GM23338 (cell line): Measurements from ENCODE around the gene WNK2. TPM values are rescaled to one million over a fixed set of nuclear protein-coding genes. Genes with fewer than 3 reads are reported as not detected.

Experiments used
- ATAC-seq: fragments of 200-7000 bp; cut with Tn5 transposase; 3 replicates; pipeline ENCODE4 v1.9.1; 2020
- DNase-seq: peaks from one replicate; pipeline ENCODE4 v3.0.0-alpha.2; 2015; ENCODE audit warnings: low spot score
- H2AFZ ChIP-seq: fragments of 200-600 bp; sonication (generic); 2 replicates; pipeline ENCODE4 v1.8.0; 2016; ENCODE audit warnings: antibody characterized with exemption, mild to moderate bottlenecking, moderate library complexity
- H3F3A ChIP-seq: fragments of 200-600 bp; sonication (generic); replicated peaks from 2 replicates; pipeline ENCODE4 v1.8.0; 2017; ENCODE audit warnings: antibody characterized with exemption, mixed run types, low read depth
- H3K27ac ChIP-seq: fragments of 200-600 bp; sonication (generic); 2 replicates; pipeline ENCODE4 v1.6.1; 2016; ENCODE audit warnings: low read depth
- H3K27me3 ChIP-seq: fragments of 200-600 bp; sonication (generic); 2 replicates; pipeline ENCODE4 v1.8.0; 2016; ENCODE audit warnings: mild to moderate bottlenecking, mixed run types, moderate library complexity; ENCODE audit not compliant: insufficient read depth
- H3K36me3 ChIP-seq: fragments of 200-600 bp; sonication (generic); 2 replicates; pipeline ENCODE4 v1.8.0; 2016; ENCODE audit warnings: mild to moderate bottlenecking; ENCODE audit not compliant: insufficient read depth
- H3K4me1 ChIP-seq: fragments of 200-600 bp; sonication (generic); 2 replicates; pipeline ENCODE4 v1.8.0; 2016; ENCODE audit warnings: mild to moderate bottlenecking, moderate library complexity; ENCODE audit not compliant: insufficient read depth
- H3K4me2 ChIP-seq: fragments of 200-600 bp; sonication (generic); 2 replicates; pipeline ENCODE4 v1.7.1; 2017; ENCODE audit warnings: mixed run types
- H3K4me3 ChIP-seq: fragments of 200-600 bp; sonication (generic); 2 replicates; pipeline ENCODE4 v1.6.1; 2016; ENCODE audit warnings: mixed run types
- H3K79me2 ChIP-seq: fragments of 200-600 bp; sonication (generic); replicated peaks from 2 replicates; pipeline ENCODE4 v1.8.0; 2017; ENCODE audit warnings: mild to moderate bottlenecking; ENCODE audit not compliant: insufficient read depth
- H3K9me2 ChIP-seq: fragments of 200-600 bp; sonication (generic); 2 replicates; pipeline ENCODE4 v1.8.0; 2017; ENCODE audit not compliant: insufficient read depth
- H4K20me1 ChIP-seq: fragments of 200-600 bp; sonication (generic); replicated peaks from 2 replicates; pipeline ENCODE4 v1.8.0; 2017; ENCODE audit warnings: mild to moderate bottlenecking; ENCODE audit not compliant: insufficient read depth
- H3K27ac Mint-ChIP-seq: 2 replicates; pipeline ENCODE4 v1.8.0; 2020; ENCODE audit warnings: inconsistent platforms, mild to moderate bottlenecking, moderate library complexity, mixed read lengths
- H3K27me3 Mint-ChIP-seq: 3 replicates; pipeline ENCODE4 v1.8.0; 2022; ENCODE audit warnings: low read depth, mild to moderate bottlenecking, moderate library complexity, mixed read lengths, inconsistent platforms; ENCODE audit not compliant: insufficient read depth, poor library complexity
- H3K36me3 Mint-ChIP-seq: 3 replicates; pipeline ENCODE4 v1.8.0; 2021; ENCODE audit warnings: low read depth, mild to moderate bottlenecking, inconsistent platforms, moderate library complexity, mixed read lengths
- H3K4me1 Mint-ChIP-seq: 3 replicates; pipeline ENCODE4 v1.8.0; 2020; ENCODE audit warnings: mild to moderate bottlenecking, inconsistent platforms, mixed read lengths
- H3K4me3 Mint-ChIP-seq: 3 replicates; pipeline ENCODE4 v1.8.0; 2021; ENCODE audit warnings: moderate library complexity, mild to moderate bottlenecking, inconsistent platforms, mixed read lengths
- H3K9me3 Mint-ChIP-seq: 3 replicates; pipeline ENCODE4 v1.8.0; 2020; ENCODE audit warnings: moderate library complexity, mild to moderate bottlenecking, inconsistent platforms, mixed read lengths
- EZH2 ChIP-seq: fragments of 200-600 bp; sonication (generic); IDR thresholded peaks from one replicate; pipeline ENCODE4 v1.8.0; 2017; ENCODE audit warnings: antibody characterized with exemption, mild to moderate bottlenecking, low read depth; ENCODE audit not compliant: unreplicated experiment
- EZH2phosphoT487 ChIP-seq: fragments of 200-600 bp; sonication (generic); IDR thresholded peaks from one replicate; pipeline ENCODE4 v1.8.1; 2018; ENCODE audit warnings: antibody characterized with exemption; ENCODE audit not compliant: unreplicated experiment
- JUNB ChIP-seq: IDR thresholded peaks from one replicate; pipeline ENCODE4 v1.6.1; 2016; ENCODE audit warnings: antibody characterized with exemption; ENCODE audit not compliant: unreplicated experiment
- NANOG ChIP-seq: IDR thresholded peaks from 2 replicates; pipeline ENCODE4 v1.6.1; 2016; ENCODE audit warnings: antibody characterized with exemption, borderline replicate concordance
- POLR2AphosphoS5 ChIP-seq: IDR thresholded peaks from 2 replicates; pipeline ENCODE4 v1.6.1; 2016; ENCODE audit warnings: antibody characterized with exemption, low read depth
- ZNF331 ChIP-seq: fragments of 250-450 bp; sonication (Bioruptor Pico); IDR thresholded peaks from 2 replicates; pipeline ENCODE4 v1.5.0; 2020; ENCODE audit warnings: low read depth, mild to moderate bottlenecking, moderate library complexity
- polyA plus RNA-seq: library from polyadenylated mRNA; unstranded; fragments of >200 nt; fragmentation: Nextera tagmentation; extraction: Ambion mirVana; gene quantifications from 2 replicates; pipeline ENCODE4 v1.2.1, GENCODE V29; 2016
- total RNA-seq: library from RNA; depleted of rRNA; stranded (reverse); fragments of >200 nt; shearing (Covaris generic); gene quantifications from 2 replicates; pipeline ENCODE4 v1.2.3, GENCODE V29; 2014
- TF ChIP-seq, protein P1 (sequence below): IDR thresholded peaks from one replicate; pipeline ENCODE4 v1.6.1; 2018; ENCODE audit warnings: antibody characterized with exemption; ENCODE audit not compliant: unreplicated experiment
- TF ChIP-seq, protein P2 (sequence below): IDR thresholded peaks from 2 replicates; pipeline ENCODE4 v1.6.1; 2016; ENCODE audit warnings: antibody characterized with exemption
- TF ChIP-seq, protein P3 (sequence below): fragments of 250-450 bp; sonication (Bioruptor Pico); IDR thresholded peaks from 2 replicates; pipeline ENCODE4 v1.5.0; 2020; ENCODE audit warnings: mild to moderate bottlenecking, moderate library complexity

WNK2 gene
- total and polyA plus RNA-seq, 2 experiments from 2014 or later: 56.4 to 102 TPM

DNA sequence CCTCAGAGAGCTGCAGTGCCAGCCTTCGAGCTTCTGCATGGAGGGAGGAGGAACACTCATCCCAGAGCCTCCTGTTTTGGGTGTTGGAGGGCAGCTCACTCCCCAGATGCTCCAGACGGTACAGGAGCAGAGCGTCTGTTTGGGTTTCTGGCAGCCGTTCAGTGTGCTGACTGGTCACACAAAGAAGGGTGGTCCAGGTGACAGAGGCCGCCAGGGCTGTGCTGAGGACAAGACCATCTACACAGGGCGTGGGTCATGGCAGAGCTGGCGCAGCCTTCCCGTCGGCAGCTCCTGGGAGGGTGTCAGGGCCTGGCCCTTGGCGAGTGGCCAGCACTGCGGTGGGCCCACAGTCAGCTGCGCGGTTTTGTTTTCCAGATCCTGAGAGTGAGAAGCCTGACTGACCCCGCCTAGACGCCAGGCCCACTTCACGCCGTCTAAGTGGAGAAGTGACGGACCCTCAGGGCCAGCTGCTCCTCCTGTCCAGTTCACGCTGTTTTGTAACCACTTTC lies 136.1 kb downstream of the WNK2 start:
- Histone ChIP-seq H3K27me3 (no peaks in the 10 kb centered on the region), H3K36me3 (no peaks in the 10 kb centered on the region; the same call in 1 of the 2 replicates), H4K20me1 (0 out of 2 replicates have a peak, but pooled peaks cover 3% of the 10 kb centered on the region), H3K4me2 (no peak overlapping the region), H3K4me3 (no peak overlapping the region), H3K79me2 (no peaks in the 10 kb centered on the region), H3K4me1 (no peaks in the 10 kb centered on the region), H3F3A (no peaks in the 10 kb centered on the region), H2AFZ (no peak overlapping the region), H3K27ac (no peak overlapping the region), H3K9me2 (no peaks in the 10 kb centered on the region)
- ATAC-seq (no peak), DNase-seq (no peak)
- TF ChIP-seq EZH2: no peak
- TF ChIP-seq, protein P1, sequence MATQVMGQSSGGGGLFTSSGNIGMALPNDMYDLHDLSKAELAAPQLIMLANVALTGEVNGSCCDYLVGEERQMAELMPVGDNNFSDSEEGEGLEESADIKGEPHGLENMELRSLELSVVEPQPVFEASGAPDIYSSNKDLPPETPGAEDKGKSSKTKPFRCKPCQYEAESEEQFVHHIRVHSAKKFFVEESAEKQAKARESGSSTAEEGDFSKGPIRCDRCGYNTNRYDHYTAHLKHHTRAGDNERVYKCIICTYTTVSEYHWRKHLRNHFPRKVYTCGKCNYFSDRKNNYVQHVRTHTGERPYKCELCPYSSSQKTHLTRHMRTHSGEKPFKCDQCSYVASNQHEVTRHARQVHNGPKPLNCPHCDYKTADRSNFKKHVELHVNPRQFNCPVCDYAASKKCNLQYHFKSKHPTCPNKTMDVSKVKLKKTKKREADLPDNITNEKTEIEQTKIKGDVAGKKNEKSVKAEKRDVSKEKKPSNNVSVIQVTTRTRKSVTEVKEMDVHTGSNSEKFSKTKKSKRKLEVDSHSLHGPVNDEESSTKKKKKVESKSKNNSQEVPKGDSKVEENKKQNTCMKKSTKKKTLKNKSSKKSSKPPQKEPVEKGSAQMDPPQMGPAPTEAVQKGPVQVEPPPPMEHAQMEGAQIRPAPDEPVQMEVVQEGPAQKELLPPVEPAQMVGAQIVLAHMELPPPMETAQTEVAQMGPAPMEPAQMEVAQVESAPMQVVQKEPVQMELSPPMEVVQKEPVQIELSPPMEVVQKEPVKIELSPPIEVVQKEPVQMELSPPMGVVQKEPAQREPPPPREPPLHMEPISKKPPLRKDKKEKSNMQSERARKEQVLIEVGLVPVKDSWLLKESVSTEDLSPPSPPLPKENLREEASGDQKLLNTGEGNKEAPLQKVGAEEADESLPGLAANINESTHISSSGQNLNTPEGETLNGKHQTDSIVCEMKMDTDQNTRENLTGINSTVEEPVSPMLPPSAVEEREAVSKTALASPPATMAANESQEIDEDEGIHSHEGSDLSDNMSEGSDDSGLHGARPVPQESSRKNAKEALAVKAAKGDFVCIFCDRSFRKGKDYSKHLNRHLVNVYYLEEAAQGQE: no peak
- H3K4me1 Mint-ChIP-seq: peaks cover 8% of the 10 kb centered on the region
- peaks cover 11% of the 10 kb centered on the region for H3K27me3 Mint-ChIP-seq
- no peak overlapping the region for H3K27ac Mint-ChIP-seq
- peaks cover 27% of the 10 kb centered on the region for H3K36me3 Mint-ChIP-seq
- peaks cover 3% of the 10 kb centered on the region; the same call in 2 of the 3 replicates for H3K9me3 Mint-ChIP-seq
- H3K4me3 Mint-ChIP-seq: no peak overlapping the region

DNA sequence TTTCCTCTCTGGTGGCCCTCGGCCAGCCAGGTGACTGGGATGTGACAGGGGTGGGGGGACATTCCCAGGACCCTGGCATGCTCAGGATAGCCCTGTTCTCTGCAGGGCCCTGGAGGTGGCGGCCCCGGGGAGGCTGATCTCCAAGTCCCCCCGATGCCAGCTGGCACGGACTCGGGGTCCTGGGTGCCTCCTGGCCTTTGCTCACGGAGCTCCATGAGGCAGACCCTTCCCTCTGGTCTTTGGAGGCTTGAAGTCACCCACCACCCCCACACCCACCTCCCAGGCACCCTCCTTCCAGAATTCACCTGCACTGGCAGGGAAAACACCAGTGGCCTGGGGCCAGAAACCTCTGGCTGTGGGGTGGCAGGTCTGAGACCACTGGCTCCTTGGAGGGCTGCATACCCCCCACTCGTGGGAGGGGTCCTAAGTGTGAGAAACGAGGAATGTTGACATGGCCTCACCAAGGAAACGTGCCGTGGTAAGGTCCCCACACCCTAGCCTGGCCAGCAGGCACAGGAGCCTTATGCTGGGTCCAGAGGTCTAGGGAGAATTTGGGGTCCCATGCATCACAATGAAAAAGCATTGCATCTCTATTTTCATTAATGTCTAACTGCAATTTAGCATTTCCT lies 136.8 kb downstream of the WNK2 start:
- Histone ChIP-seq H3K27ac (no peak overlapping the region), H3K4me2 (no peak overlapping the region), H4K20me1 (0 out of 2 replicates have a peak, but pooled peaks cover 3% of the 10 kb centered on the region), H3K4me1 (no peaks in the 10 kb centered on the region), H3K27me3 (no peaks in the 10 kb centered on the region), H3K4me3 (no peak overlapping the region), H3K9me2 (no peaks in the 10 kb centered on the region), H3K79me2 (no peaks in the 10 kb centered on the region), H2AFZ (no peak overlapping the region), H3K36me3 (no peaks in the 10 kb centered on the region; the same call in 1 of the 2 replicates), H3F3A (no peaks in the 10 kb centered on the region)
- H3K27me3 Mint-ChIP-seq: peaks cover 12% of the 10 kb centered on the region
- peaks cover 3% of the 10 kb centered on the region; the same call in 1 of the 3 replicates for H3K9me3 Mint-ChIP-seq
- peaks cover 9% of the 10 kb centered on the region for H3K4me1 Mint-ChIP-seq
- H3K36me3 Mint-ChIP-seq: peaks cover 20% of the 10 kb centered on the region
- no peak for ATAC-seq
- no peak overlapping the region for H3K27ac Mint-ChIP-seq
- no peak overlapping the region for H3K4me3 Mint-ChIP-seq
- DNase-seq: no peak
- TF ChIP-seq POLR2AphosphoS5 (no peak), NANOG (no peak), JUNB (no peak), EZH2 (no peak), ZNF331 (CRISPR knock-in tag) (no peak), EZH2phosphoT487 (no peak)
- TF ChIP-seq, protein P2, sequence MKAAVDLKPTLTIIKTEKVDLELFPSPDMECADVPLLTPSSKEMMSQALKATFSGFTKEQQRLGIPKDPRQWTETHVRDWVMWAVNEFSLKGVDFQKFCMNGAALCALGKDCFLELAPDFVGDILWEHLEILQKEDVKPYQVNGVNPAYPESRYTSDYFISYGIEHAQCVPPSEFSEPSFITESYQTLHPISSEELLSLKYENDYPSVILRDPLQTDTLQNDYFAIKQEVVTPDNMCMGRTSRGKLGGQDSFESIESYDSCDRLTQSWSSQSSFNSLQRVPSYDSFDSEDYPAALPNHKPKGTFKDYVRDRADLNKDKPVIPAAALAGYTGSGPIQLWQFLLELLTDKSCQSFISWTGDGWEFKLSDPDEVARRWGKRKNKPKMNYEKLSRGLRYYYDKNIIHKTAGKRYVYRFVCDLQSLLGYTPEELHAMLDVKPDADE: no peak
- TF ChIP-seq, protein P3, sequence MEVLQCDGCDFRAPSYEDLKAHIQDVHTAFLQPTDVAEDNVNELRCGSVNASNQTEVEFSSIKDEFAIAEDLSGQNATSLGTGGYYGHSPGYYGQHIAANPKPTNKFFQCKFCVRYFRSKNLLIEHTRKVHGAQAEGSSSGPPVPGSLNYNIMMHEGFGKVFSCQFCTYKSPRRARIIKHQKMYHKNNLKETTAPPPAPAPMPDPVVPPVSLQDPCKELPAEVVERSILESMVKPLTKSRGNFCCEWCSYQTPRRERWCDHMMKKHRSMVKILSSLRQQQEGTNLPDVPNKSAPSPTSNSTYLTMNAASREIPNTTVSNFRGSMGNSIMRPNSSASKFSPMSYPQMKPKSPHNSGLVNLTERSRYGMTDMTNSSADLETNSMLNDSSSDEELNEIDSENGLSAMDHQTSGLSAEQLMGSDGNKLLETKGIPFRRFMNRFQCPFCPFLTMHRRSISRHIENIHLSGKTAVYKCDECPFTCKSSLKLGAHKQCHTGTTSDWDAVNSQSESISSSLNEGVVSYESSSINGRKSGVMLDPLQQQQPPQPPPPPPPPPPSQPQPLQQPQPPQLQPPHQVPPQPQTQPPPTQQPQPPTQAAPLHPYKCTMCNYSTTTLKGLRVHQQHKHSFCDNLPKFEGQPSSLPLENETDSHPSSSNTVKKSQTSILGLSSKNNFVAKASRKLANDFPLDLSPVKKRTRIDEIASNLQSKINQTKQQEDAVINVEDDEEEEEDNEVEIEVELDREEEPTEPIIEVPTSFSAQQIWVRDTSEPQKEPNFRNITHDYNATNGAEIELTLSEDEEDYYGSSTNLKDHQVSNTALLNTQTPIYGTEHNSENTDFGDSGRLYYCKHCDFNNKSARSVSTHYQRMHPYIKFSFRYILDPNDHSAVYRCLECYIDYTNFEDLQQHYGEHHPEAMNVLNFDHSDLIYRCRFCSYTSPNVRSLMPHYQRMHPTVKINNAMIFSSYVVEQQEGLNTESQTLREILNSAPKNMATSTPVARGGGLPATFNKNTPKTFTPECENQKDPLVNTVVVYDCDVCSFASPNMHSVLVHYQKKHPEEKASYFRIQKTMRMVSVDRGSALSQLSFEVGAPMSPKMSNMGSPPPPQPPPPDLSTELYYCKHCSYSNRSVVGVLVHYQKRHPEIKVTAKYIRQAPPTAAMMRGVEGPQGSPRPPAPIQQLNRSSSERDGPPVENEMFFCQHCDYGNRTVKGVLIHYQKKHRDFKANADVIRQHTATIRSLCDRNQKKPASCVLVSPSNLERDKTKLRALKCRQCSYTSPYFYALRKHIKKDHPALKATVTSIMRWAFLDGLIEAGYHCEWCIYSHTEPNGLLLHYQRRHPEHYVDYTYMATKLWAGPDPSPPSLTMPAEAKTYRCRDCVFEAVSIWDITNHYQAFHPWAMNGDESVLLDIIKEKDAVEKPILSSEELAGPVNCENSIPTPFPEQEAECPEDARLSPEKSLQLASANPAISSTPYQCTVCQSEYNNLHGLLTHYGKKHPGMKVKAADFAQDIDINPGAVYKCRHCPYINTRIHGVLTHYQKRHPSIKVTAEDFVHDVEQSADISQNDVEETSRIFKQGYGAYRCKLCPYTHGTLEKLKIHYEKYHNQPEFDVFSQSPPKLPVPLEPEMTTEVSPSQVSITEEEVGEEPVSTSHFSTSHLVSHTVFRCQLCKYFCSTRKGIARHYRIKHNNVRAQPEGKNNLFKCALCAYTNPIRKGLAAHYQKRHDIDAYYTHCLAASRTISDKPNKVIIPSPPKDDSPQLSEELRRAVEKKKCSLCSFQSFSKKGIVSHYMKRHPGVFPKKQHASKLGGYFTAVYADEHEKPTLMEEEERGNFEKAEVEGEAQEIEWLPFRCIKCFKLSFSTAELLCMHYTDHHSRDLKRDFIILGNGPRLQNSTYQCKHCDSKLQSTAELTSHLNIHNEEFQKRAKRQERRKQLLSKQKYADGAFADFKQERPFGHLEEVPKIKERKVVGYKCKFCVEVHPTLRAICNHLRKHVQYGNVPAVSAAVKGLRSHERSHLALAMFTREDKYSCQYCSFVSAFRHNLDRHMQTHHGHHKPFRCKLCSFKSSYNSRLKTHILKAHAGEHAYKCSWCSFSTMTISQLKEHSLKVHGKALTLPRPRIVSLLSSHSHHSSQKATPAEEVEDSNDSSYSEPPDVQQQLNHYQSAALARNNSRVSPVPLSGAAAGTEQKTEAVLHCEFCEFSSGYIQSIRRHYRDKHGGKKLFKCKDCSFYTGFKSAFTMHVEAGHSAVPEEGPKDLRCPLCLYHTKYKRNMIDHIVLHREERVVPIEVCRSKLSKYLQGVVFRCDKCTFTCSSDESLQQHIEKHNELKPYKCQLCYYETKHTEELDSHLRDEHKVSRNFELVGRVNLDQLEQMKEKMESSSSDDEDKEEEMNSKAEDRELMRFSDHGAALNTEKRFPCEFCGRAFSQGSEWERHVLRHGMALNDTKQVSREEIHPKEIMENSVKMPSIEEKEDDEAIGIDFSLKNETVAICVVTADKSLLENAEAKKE: no peak
